Measurements from ENCODE around the gene PPP2CA. TPM values are rescaled to one million over a fixed set of nuclear protein-coding genes. Genes with fewer than 3 reads are reported as not detected.

PPP2CA gene
- total and polyA plus RNA-seq, 8 donors = 109 to 153 (median 135) TPM

DNA sequence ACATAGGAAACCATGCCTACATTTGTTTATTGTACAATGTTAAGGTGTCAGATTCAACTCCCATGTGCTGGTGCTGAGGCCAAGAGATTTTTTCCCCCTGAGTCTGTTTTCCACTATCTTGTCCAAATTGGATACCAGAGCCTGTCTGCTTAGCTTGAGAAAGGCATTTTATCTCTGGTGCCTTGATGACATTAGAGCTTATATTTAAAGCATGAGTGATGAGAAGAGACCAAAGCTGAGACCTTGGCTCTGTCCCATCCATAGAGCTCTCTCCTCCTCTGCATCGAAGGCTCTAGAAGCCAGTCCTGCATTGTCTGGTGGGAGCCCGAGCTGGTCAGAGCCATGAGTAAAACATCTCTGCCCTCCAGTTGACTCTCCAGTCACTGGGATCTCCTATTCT is 10.4 kb upstream of the PPP2CA start:
- Histone ChIP-seq H3K4me1 (no peaks in the 10 kb centered on the region), H3K27ac (no peak overlapping the region), H3K27me3 (no peaks in the 10 kb centered on the region), H3K4me3 (no peak overlapping the region), H3K36me3 (no peaks in the 10 kb centered on the region), H3K9me3 (no peaks in the 10 kb centered on the region)
- no peak for DNase-seq
- intact Hi-C loops (cut with DNase I) = no loop called here
- TF ChIP-seq, protein P1, sequence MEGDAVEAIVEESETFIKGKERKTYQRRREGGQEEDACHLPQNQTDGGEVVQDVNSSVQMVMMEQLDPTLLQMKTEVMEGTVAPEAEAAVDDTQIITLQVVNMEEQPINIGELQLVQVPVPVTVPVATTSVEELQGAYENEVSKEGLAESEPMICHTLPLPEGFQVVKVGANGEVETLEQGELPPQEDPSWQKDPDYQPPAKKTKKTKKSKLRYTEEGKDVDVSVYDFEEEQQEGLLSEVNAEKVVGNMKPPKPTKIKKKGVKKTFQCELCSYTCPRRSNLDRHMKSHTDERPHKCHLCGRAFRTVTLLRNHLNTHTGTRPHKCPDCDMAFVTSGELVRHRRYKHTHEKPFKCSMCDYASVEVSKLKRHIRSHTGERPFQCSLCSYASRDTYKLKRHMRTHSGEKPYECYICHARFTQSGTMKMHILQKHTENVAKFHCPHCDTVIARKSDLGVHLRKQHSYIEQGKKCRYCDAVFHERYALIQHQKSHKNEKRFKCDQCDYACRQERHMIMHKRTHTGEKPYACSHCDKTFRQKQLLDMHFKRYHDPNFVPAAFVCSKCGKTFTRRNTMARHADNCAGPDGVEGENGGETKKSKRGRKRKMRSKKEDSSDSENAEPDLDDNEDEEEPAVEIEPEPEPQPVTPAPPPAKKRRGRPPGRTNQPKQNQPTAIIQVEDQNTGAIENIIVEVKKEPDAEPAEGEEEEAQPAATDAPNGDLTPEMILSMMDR (IDR thresholded peaks at IDR 0.05) = no peak
- peak; percentile 20 for ATAC-seq

DNA sequence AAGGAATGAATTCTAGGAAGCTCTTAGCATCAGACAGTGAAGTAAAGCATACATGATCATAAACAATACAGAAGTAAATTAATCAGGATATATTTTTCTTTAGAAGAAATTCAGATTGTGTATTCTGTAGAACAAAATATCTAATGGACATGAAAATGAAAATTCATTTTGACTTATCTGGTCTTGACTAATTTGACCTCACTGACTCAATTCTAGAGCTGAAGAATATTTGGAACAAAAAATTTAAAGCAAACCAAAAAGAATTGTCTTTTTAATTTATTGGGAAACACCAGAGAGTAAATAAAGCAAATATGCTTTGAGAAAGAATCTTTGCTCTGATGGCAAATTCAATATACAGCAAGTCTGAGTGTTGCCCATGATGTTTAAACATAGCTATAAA is 2.8 kb upstream of the PPP2CA start:
- no peak overlapping the region for H3K27ac ChIP-seq
- H3K4me1 ChIP-seq = peaks cover 4 to 18% of the 10 kb centered on the region in 2 donors
- intact Hi-C loops (cut with DNase I) = no loop called here
- H3K27me3 ChIP-seq = no peaks in the 10 kb centered on the region
- TF ChIP-seq, protein P1 (IDR thresholded peaks at IDR 0.05) = no peak
- H3K9me3 ChIP-seq = no peaks in the 10 kb centered on the region
- no peak for ATAC-seq
- no peak overlapping the region for H3K4me3 ChIP-seq
- DNase-seq = no peak
- no peaks in the 10 kb centered on the region for H3K36me3 ChIP-seq

GRCh38 chr5:134227776-134228175 is 1.9 kb upstream of the PPP2CA start:
- ATAC-seq = no peak
- intact Hi-C loops (cut with DNase I) = no loop called here
- Histone ChIP-seq H3K27me3 (no peaks in the 10 kb centered on the region), H3K27ac (no peak overlapping the region), H3K9me3 (no peaks in the 10 kb centered on the region), H3K4me3 (no peak overlapping the region), H3K36me3 (no peaks in the 10 kb centered on the region), H3K4me1 (peaks cover 9 to 27% of the 10 kb centered on the region in 2 donors)
- TF ChIP-seq, protein P1 (IDR thresholded peaks at IDR 0.05) = no peak
- DNase-seq = no peak

GRCh38 chr5:134227259-134227658 is 1.4 kb upstream of the PPP2CA start:
- no peaks in the 10 kb centered on the region for H3K36me3 ChIP-seq
- H3K27ac ChIP-seq = peak overlapping the region; percentile 100
- DNase-seq (peak in 1 of 4 donors; percentile 38), ATAC-seq (no peak)
- no peaks in the 10 kb centered on the region for H3K9me3 ChIP-seq
- H3K4me3 ChIP-seq = peak overlapping the region in 1 of 2 donors; percentile 94
- H3K4me1 ChIP-seq = peaks cover 9 to 32% of the 10 kb centered on the region in 2 donors
- no peaks in the 10 kb centered on the region for H3K27me3 ChIP-seq
- intact Hi-C loops (cut with DNase I) = no loop called here
- TF ChIP-seq, protein P1 (IDR thresholded peaks at IDR 0.05) = no peak

- H3K4me1 ChIP-seq = peaks cover 14 to 38% of the 10 kb centered on the region in 2 donors
- DNase-seq (peak in 1 of 4 donors; percentile 92), ATAC-seq (peak; percentile 78)
- peak overlapping the region; percentile 83 to 94 for H3K4me3 ChIP-seq
- intact Hi-C loops (cut with DNase I) = no loop called here
- TF ChIP-seq, protein P1 (IDR thresholded peaks at IDR 0.05) = no peak
- H3K27me3 ChIP-seq = no peaks in the 10 kb centered on the region
- no peaks in the 10 kb centered on the region for H3K36me3 ChIP-seq
- H3K9me3 ChIP-seq = no peaks in the 10 kb centered on the region
- H3K27ac ChIP-seq = peak overlapping the region; percentile 100
Observed at GRCh38 chr5:134226441-134227192, 744 bp upstream of the PPP2CA start.

Measured in left lung (tissue), 10 donors.